Suppressor macrophage (primary cell): ENCODE data around the gene DLG2.
"Not testable (repeated sequence)": the region's sequence is repeated elsewhere in the genome, so short reads cannot be mapped to it uniquely, and the experiment has no call there.

ENCODE experiments used
- DNase-seq, 4 experiments: peaks; one replicate each; pipeline ENCODE4 v3.0.0-alpha.2; 2020 to 2022

Gene DLG2

DNA sequence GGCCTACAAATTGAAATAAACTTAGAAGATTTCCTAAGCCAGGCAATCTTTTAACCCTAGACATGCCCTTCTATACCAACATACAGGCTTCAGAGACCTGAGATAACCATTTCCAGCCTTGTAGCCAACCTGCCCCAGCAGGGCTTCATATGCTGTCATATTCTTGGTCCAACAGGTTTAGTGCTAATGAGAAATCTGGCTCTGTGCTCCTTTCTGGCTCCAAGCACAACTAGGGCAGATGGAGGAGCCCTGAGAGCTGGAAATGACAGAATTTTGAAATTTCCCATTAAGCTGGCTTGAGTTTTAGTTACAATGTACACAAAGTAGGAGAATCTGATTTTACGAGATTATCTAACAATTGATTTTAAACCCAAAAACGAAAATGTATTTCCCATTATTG is 2018.0 kb downstream of the DLG2 start:
- no peak for DNase-seq

DNA sequence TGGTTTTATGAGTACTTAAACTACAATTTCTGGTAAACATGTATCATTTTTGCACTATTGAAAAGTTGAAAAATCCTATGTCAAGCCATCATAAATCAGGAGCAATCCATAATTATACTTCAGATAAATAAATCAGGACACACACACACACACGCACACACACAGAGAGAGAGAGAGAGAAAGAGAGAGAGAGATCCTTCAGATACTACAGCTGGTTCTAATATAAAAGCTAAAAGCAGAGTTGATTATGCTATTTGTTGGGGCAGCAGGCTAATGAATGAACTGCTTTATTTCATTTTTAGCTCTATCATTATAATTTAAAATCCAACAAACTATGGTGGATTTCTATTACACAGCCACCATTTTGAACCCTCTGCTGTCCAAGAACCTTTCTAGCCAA is 2018.6 kb downstream of the DLG2 start:
- DNase-seq = no peak

DNA sequence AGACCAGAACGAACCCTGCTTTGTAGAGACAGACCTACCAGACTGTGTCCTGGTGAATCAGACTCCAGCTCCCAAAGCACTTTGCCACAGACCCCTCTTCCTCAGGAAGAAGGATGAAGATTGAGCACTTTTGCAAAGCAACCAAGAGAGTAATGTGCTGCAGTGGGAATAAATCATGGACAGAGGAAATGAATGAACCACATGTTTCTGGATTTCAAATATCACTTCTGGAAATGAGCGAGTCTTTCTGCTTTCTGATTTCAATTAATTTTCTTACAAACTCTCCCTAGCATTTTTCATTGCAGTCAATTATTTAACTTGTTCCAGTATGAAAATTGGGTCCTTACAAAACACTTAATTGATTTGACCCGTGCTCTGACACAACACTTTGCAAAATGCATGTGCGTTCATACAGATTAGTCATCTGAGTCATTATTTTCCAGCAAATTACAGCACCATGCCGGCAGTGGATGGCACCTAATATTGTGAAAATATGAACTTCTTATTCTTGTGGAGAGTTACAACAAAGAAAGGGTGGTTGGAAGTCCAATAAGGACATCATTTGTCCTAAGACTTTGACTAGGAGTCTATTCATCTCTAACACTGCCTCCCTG is 2025.1 kb downstream of the DLG2 start:
- DNase-seq = no peak

DNA sequence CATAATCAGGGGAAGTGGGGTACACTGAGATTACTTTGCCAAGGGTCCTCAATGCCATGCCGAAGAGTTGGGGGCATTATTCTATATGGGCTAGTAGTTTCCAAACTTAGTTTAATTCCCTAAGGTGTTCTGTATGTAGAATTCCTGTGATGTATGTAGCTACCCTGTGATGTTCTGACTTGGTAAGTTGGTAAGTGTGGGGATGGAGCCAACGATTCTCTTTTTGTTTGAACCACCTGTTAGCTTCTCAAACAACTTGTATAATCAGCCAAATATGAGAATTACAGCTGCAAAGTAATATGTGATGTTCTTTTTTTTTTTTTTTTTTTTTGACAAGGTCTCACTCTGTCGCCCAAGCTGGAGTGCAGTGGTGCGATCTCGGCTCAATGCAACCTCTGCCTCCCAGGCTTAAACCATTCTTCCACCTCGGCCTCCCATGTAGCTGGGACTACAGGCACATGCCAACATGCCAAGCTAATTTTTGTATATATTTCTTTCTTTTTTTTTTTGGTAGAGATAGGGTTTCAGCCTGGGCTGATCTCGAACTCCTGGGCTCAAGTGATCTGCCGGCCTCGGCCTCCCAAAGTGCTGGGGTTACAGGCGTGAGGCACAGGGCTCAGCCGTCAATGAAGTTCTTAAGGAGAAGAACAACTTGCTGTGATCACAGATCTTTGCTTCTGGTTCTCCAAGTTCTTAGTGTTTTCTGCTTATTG is 2025.8 kb downstream of the DLG2 start:
- no peak for DNase-seq

DNA sequence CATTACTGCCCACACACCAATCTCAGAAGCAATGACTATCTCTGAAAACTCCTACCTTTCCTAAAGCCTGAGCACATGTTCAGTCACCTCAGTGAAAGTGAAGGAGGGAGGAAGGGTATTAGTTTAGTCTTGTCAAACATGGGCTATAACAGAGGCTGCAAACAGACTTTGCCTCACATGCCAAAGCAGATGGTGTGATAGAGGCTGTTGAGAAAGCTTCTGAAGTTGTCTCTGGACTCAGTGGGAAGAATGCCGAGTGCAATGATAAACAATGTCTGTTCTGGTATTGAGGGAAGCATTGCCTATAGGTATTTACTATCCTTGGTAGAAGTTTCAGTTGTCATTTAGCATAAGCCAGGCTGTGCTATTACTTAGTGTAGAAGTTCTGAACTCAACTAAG is 2026.5 kb downstream of the DLG2 start:
- DNase-seq = no peak

DNA sequence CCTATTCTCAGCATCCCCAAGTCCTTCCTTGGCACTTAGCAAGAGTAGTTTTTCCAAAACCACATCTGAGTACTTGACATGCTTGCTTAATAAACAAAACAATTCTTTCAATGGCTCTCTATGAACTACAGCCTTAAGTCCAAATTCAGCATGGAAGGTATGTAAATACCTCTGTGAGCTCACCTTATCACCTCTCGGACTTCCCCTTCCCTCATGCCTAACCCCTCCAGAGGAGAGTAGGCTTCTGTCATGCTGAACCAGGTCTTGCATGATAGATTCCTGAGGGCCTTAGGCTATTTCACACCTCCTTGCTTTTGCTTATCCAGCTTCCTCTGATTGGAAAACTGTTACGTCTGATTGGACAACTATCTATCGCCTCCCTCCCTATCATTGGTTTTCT is 2028.1 kb downstream of the DLG2 start:
- DNase-seq = no peak

DNA sequence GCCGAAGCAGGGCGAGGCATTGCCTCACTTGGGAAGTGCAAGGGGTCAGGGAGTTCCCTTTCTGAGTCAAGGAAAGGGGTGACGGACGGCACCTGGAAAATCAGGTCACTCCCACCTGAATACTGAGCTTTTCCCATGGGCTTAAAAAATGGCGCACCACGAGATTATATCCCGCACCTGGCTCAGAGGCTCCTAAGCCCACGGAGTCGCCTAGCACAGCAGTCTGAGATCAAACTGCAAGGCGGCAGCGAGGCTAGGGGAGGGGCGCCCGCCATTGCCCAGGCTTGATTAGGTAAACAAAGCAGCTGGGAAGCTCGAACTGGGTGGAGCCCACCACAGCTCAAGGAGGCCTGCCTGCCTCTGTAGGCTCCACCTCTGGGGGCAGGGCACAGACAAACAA is 2039.3 kb downstream of the DLG2 start:
- DNase-seq = not testable (repeated sequence)

DNA sequence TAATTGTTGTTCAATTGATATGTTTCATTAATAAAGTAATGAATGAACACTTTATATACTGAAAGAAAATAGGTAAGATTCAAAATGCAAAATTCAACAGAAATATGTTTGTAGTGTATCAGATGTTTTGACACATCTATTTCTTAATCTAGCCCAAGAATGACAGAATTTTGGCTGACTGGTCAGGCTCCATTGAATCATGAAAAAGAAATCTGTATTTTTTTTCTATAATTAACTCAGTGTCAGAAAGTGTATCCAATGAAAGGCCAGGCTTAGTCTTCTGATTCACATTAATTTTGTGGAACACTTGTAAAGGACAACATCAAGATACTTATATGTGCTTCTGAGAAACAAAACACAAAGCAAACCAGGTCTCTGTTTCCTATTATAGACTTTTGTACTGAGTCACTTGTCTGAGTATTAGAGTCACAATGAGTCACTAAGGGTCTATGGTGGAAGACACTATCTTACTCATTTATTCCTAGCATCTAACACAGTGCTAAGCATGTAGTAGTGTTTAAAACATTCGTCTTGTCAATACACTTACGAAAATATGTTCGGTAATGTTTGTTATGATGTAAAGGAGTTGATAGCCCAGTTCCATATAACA is 2043.3 kb downstream of the DLG2 start:
- no peak for DNase-seq

DNA sequence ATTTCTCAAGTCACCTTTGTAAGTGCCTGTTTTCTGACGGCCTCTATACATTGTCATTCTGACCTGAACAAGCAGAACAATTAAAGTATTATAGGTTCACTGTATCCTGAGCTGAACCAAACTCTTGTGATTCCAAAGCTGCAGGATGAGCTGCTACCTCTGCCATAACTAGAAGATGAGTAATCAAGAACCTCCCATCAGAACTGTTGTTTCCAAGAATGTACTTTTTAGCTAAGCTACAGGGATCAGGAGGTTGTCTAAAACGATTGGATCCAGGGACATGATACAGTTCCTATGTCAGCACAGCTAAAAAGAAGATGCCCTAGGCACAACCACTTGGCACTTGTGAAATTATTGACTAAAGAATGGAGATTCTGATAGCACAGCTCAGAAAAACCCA is 2052.6 kb downstream of the DLG2 start:
- DNase-seq = no peak

DNA sequence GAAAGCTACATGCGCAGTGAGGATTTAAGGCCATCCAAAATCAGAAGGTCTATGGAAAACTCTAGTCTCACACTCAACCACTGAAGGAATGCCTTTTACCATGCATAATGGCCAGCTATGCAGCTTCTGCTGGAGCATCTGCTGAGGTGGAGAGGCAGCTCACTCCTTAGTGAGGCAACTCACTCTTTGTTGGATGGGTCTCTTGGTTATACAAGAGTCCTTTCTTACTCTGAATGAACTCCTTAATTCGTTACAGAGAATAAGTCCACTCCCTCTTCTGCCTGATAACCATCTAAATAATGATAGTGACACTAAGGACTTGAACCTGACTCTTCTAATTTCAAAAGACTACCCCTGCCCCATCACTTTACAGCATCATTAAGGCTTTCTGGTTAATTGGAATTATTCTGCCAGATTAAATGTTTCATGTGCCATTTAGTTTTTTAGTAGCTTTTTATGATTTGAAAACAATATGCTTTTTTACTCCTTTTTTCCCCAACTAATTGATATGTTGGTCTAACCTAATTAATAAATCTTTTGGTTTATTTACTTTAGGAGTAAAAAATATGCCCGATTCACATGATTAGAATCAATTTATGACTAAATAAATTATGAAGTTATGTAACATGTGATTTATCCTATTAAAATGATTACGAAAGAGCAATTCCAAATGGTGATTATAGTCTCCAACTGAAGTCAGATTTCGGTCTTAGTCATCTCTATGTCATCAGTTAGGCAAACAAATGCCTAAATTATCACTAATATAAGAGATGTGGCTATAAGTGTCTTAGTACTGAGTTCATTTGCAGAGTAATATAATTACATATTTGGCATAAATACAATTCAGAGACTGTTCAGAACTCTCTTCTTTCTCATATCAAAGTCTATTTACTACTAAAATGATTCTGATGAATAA is 2054.3 kb downstream of the DLG2 start:
- no peak for DNase-seq

DNA sequence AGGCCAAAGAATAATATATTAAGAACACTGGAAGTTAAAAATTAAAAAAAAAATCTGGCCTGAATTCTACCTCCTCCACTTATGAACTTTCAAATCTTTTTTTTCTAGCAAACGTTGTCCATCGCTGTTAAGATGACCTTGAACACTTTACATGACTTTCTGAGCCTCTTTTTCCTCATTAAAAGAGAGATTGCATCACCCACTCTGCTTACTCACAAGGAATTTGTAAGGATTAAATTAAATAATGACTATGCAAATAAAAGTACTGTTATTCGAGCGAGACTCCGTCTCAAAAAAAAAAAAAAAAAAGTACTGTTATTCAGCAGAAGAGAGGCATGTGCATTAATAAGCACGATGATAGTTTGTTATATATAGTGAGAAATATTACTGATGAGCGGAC is 2055.8 kb downstream of the DLG2 start:
- no peak for DNase-seq

DNA sequence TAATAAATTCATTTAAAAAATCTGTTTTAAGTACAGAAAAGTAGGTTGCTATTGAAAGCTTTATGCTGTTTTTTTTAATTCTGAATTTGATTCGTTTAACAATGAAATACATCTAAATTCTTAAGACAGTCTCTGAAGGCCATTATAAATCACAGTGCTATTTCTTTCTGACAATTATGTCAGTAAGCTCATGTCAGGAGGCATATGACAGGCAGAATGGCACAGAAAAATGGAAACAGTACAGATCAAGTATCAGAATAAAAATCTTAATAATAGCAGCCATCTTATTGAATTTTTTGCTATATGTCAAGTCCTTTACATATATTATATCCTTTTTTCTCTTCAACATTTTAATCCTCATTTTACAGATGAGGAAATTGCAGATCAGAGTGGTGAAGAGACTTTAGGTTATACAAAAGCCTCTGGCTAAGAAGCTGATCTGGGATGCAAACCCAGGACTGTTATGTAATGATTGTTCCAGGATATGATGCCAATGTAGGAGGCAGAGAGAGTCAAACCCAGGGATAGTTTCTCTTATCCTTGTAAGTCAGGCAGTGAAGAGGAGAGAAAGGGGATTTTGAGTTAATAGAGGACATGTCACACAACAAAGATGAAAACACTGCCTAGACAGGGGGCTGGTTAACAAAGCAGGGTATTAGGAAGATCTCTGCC is 2057.9 kb downstream of the DLG2 start:
- no peak for DNase-seq

DNA sequence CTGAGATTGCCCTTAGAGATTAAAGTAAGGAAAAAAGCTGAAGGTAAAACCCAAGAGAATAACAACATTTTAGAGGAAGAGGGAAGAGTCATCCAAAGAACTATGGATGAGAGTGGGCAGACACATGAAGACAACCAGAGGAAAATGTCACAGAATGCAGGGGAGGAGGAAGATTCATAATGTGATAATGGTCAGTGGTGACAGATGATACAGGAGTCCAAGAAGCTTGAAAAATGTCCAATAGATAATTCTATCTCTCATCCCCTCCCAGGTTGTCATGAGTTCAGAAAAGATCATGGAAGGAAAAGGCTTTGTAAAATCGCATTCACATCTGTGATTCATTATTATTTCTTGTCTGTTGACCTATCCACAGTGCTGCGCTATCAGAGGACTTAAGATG is 2058.6 kb downstream of the DLG2 start:
- no peak for DNase-seq

DNA sequence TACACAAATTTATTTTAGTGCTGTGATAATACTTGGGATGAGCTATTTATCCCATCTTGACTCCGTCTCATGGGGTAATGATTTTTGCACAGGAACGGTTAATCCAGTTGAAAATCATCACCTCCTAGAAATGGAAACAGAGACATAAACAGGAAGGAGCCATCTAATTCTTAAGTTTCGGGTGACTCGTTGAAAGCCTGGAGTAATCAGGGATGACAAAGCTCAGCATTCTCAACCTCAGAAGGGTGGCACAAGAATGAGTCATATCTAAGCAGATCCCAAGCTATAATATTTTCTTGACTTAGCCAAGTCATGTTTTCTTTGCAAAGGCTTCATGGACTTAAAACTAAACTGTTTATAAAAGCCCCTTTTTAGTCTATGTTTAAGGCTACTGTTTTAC is 2060.2 kb downstream of the DLG2 start:
- DNase-seq = no peak

DNA sequence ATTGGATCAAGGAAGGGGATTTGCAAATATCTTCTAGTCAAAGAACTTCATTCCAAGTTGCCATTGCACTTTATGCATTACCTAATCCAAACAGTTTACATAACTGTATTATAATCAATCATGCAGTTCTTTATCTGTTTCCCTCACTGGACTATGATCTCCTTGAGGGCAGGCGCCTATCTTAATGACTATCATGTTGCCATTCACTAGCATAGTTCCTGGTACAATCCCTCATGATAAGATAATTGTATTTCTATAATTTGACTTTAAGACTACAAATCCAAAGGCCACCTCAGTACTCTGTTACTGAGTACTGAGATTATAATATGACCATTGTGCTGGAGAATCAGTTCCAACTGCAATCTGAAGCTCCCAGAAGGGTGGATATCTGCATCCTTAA is 2062.3 kb downstream of the DLG2 start:
- no peak for DNase-seq

DNA sequence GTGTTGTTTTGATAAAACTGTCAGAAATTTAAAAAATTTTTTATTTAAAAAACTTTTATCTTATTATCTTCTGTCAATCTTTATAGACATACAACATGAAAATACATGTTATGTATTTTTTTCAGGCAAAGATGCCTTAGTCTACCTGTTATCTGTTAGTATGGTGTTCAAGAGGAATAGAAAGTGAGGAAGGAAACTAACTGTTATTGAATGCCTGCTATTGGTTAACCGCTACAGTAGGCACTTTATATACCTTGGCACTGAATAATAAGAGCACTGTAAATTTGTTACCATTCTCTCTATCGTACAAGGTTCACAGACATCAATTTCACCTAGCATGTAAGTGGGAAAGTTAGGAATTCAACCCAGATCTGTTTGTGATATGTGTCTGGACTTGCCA is 2068.9 kb downstream of the DLG2 start:
- no peak for DNase-seq

DNA sequence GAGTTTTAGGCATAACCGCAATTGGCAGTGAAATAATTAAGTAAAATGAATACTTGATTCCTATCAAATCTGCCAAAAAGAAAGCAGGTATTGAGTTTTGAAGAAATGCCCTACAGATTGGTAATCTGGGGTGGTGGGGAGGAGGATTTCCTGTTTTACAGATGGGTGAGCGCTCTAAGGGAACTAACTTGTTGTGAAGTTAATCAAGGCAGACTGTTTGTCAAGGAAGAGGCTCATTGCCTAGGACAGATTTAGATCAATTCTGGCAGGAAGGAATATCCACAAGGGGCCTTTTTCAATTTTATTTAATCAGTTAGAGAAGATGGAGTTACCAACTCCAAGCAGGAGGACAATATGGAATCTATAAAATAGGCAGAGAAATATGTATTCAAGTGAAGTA is 2069.5 kb downstream of the DLG2 start:
- no peak for DNase-seq

DNA sequence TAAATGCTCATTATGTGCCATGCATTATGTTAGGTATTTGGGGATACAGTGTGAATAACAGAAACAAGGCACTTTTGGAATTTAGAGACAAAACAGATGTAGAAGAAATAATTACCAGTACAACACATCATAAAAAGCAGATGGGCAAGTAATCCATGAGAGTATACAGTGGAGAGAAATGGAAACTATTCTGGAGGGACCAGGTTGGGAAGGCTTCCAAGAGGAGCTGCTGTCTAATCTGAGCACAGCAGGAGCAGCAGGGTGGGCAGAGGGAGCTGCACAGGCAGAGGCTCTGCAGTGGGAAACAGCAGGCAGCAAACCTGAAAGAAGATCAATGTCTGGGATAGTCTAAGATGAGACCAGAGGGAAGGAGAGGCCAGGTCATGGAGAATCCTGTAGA is 2072.3 kb downstream of the DLG2 start:
- no peak for DNase-seq

DNA sequence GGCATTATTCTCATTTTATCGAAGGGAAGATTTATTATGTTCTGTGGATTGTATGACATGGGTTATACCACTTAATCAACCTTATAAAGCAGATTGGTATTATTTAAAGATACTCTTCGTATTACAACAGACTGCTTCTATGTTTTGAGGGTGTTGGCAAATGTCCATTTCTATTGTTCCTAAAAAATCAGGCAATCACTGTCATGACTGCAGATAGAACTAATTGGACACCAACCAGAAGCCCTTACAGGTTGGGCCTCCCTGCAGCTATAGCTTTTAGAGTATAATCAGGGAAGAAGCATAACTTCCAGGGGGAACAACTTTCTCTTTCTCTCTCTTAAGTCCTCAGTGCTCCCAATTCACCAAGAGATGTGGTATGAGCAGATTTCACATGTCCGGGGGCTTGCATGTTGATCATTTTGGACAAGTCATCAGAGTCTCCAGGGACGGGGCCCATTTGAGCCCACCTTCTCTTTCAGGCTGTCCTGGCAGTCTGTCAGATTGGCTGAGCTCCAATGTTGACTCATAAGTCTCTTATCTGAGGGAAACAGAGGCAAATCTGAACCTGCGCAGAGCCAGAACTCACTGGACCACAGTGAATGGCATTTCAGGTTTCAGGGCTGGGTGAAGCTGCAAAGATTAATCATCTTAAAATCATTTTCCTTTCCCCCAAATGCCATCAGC is 2077.0 kb downstream of the DLG2 start:
- DNase-seq = no peak

DNA sequence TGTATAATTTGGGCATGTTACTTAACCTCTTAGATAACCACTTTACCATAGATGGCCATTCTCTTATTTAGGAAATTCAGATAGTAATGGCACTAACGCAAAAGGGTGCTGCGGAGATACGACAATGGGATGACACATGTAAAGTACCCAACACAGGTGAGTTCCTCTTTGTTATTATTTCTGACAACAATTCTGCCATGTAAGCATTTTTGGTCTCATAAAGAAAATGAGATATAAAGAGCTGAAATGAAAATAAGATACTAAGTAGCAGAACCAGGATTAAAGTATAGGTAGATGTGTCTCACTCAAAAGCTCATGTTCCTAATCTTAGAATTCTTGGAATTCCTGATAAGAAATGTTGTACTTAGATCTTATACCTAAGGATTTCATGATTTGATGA is 2080.8 kb downstream of the DLG2 start:
- DNase-seq = no peak

DNA sequence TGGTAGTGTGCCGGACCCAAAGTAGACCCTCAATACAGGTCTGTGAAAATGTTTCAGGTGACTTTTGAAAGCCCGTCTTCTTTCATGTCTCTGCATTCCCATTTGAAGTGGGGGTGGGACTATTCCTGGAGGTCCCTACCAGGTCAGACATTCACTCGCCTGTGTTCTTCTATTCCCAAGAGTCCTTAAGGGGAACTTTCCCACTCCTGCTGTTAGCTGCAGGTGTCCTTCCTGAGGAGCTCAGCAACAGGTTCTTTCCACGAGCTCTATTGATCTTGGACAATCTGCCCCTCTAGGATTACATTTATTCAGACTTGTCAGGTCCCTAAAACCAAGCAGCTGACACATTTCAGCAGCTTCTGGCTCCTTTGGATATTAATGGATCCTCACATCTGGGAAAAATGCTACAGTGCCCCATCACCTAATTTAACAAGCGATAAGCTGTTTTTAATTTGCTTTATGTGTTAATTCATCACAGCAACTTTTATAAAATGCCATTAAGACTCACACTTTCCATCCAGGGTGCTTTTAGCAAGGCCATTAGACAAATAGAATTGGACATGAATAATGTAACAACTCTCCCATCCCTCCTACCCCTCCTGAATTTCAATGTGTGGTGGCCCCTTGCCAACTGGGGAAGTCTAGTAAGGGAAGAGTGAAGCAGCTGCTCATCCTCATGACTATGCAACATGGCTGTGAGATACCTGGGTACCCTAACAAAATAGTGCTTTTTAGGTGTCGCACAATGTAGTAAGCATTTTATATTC is 2081.5 kb downstream of the DLG2 start:
- no peak for DNase-seq
